Measurements from ENCODE around the gene CACNA1C.

DNA sequence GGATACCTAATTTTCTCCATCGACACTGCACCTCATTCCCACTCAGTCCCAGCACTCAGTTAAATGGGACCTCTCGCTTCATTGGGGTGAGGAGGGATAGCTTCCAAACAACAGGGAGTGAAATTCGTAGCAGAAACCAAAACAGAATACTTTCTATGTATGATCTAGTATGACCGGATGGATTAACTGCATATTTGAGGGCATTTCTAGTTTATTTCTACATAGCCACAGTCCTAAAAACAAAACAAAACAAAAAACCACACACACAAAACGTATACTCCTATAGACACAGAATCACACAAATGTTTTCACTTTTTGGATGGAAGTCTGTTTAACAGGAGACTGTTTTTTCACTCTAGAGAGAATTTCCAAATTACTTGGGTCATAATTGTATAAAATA lies 434.5 kb downstream of the CACNA1C start:
- TF ChIP-seq, protein P1, sequence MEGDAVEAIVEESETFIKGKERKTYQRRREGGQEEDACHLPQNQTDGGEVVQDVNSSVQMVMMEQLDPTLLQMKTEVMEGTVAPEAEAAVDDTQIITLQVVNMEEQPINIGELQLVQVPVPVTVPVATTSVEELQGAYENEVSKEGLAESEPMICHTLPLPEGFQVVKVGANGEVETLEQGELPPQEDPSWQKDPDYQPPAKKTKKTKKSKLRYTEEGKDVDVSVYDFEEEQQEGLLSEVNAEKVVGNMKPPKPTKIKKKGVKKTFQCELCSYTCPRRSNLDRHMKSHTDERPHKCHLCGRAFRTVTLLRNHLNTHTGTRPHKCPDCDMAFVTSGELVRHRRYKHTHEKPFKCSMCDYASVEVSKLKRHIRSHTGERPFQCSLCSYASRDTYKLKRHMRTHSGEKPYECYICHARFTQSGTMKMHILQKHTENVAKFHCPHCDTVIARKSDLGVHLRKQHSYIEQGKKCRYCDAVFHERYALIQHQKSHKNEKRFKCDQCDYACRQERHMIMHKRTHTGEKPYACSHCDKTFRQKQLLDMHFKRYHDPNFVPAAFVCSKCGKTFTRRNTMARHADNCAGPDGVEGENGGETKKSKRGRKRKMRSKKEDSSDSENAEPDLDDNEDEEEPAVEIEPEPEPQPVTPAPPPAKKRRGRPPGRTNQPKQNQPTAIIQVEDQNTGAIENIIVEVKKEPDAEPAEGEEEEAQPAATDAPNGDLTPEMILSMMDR (conservative IDR thresholded peaks at IDR 0.05), result no peak
- TF ChIP-seq ZFX (IDR thresholded peaks at IDR 0.05), result no peak

Data from C4-2B (cell line).